Heart right ventricle (tissue), 16 donors: ENCODE measurements around the gene EARS2. TPM values are rescaled to one million over a fixed set of nuclear protein-coding genes. Genes with fewer than 3 reads are reported as not detected.

ENCODE experiments used
- ATAC-seq, 8 donors: fragments of 200-7000 bp; cut with Tn5 transposase; one replicate each; pipeline ENCODE4 v1.9.1; 2020; ENCODE audit warnings: mild to moderate bottlenecking in 8 of 8, moderate library complexity in 8 of 8, moderate number of reproducible peaks in 1 of 8
- DNase-seq, 2 donors: peaks; one replicate each; pipeline ENCODE4 v3.0.0-alpha.2; 2020
- H3K27ac ChIP-seq, 10 donors: fragments of 200-600 bp; sonication (generic) in 2 of 10; one replicate each; pipeline versions ENCODE4 v1.5.0 to v1.8.0; 2020 to 2022; ENCODE audit warnings: mild to moderate bottlenecking in 3 of 10
- H3K27me3 ChIP-seq, 7 donors: fragments of 200-600 bp; one replicate each; pipeline ENCODE4 v1.8.0; 2021 to 2022; ENCODE audit warnings: mild to moderate bottlenecking in 2 of 7
- H3K36me3 ChIP-seq, 9 donors: fragments of 200-600 bp; sonication (generic) in 1 of 9; one replicate each; pipeline versions ENCODE4 v1.5.0 to v1.8.0; 2020 to 2022; ENCODE audit warnings: mild to moderate bottlenecking in 2 of 9
- H3K4me1 ChIP-seq, 9 donors: fragments of 200-600 bp; sonication (generic) in 1 of 9; one replicate each; pipeline versions ENCODE4 v1.5.0 to v1.8.0; 2020 to 2022; ENCODE audit warnings: mild to moderate bottlenecking in 4 of 9
- H3K4me3 ChIP-seq, 10 donors: fragments of 200-600 bp; sonication (generic) in 2 of 10; one replicate each; pipeline versions ENCODE4 v1.5.0 to v1.8.0; 2020 to 2022; ENCODE audit warnings: mild to moderate bottlenecking in 7 of 10, moderate library complexity in 2 of 10
- H3K9me3 ChIP-seq, 11 donors: fragments of 200-600 bp in 10 of 11; sonication (generic) in 2 of 11; one replicate each; pipeline versions ENCODE4 v1.5.0 to v1.8.0; 2013 to 2022; ENCODE audit warnings: mild to moderate bottlenecking in 2 of 11, control low read depth in 1 of 11, moderate library complexity in 1 of 11
- WGBS, 2 donors: extraction: QIAGEN DNeasy Blood & Tissue Kit; methylation state at CpG; one replicate each; pipeline ENCODE4 v1.1.7; 2013; ENCODE audit warnings: inconsistent platforms in 1 of 2; 5-methylcytosine and 5-hydroxymethylcytosine counted together
- intact Hi-C, 10 donors: fragments of 100-400 bp; cut with DNase I; formaldehyde crosslinking; loops; one replicate each; pipeline versions ENCODE4 v1.11.1 to v1.14.2; 2022
- polyA plus RNA-seq, 2 donors: library from polyadenylated mRNA; stranded (reverse); fragments of 200-250 nt; gene quantifications; one replicate each; pipeline ENCODE4 v1.2.3, GENCODE V29; 2013
- total RNA-seq, 10 donors: library from RNA; stranded (reverse); fragmentation: NEBNext Ultra II Directional in 3 of 10; extraction: Animal tissue kit (Norgen Biotek cat#: 25700) in 3 of 10; gene quantifications; one replicate each; pipeline versions ENCODE4 v1.2.1 to v1.2.4, GENCODE V29; 2021 to 2023
- TF ChIP-seq, protein P1 (sequence below), 9 donors: fragments of 200-600 bp; sonication (generic) in 2 of 9; IDR thresholded peaks; one replicate each; pipeline versions ENCODE4 v1.5.0 to v1.8.0; 2021 to 2022; ENCODE audit warnings: antibody characterized with exemption in 9 of 9, mild to moderate bottlenecking in 5 of 9, moderate library complexity in 1 of 9
- donor health status: Arrhythmogenic right ventricular cardiomyopathy.
- donor health status: ischemic (EF 13 %, LVEDD 7.1; RV severe dilation, severe dysfunction).
- donor health status: healthy with polysubstance abuse.
- donor health status: DM: no; HTN: yes; CAD: no.
- donor health status: DM: no; HTN: no; CAD: no.
- donor health status: ischemic (EF 25% LVEDD 6.9; RV normal size, moderate dysfunction).
- donor health status: ischemic (EF 25% LVEDD 5.7; RV mildly dilated, moderate dysfunction).
- donor health status: healthy.
- donor health status: DM: yes; HTN: yes; CAD: no.
- donor health status: Ischemic cardiomyopathy.
- donor health status: ischemic (EF 35%, LVEDD 5.7; RV mildly dilated, moderate dysfunction).
- donor health status: nonischemic (EF 11% LVEDD 7.7; RV severe dilation, severe dysfunction).
- donor health status: DM: yes; HTN: yes; CAD: no.
- donor health status: PGD.
- donor health status: ischemic (EF 29% LVEDD 5.4; RV normal size, mild dysfunction).
- donor health status: nonischemic (EF 23%, LVEDD 6.1; RV moderate dilation, normal function).

Gene EARS2
- total and polyA plus RNA-seq, 12 donors = 13.7 to 28.7 (median 21.7) TPM

DNA sequence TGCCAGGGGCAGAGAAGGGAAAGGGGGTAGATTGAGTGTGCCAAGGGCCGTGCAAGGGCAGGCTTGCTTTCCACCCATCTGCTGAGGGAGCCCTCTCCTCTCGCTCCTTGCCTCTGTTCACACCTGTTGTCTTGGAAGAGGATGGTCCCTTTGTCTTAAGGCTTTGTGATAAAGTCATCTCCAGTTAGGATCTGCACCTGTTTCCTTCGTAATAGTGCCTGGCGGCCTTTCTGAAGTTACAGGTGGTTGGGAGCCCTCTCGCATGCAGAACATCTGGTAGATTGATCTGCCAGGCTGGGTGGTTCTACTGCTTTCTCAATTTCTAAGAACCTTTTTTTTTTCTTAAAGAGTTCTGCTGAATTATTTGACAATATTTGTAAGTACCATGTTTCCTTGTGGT lies 16.7 kb upstream of the EARS2 start:
- no peak for ATAC-seq
- Histone ChIP-seq H3K4me3 (no peak overlapping the region), H3K9me3 (no peaks in the 10 kb centered on the region), H3K4me1 (peaks cover 0 to 21% (median 10%) of the 10 kb centered on the region in 9 donors), H3K27me3 (no peaks in the 10 kb centered on the region), H3K36me3 (peaks cover 0 to 97% (median 26%) of the 10 kb centered on the region in 9 donors), H3K27ac (no peak overlapping the region)
- DNase-seq = no peak
- intact Hi-C loops = no loop called here
- 78 to 86% methylated on average over 5 of the region's 5 CpGs for WGBS, 2 donors
- TF ChIP-seq, protein P1, sequence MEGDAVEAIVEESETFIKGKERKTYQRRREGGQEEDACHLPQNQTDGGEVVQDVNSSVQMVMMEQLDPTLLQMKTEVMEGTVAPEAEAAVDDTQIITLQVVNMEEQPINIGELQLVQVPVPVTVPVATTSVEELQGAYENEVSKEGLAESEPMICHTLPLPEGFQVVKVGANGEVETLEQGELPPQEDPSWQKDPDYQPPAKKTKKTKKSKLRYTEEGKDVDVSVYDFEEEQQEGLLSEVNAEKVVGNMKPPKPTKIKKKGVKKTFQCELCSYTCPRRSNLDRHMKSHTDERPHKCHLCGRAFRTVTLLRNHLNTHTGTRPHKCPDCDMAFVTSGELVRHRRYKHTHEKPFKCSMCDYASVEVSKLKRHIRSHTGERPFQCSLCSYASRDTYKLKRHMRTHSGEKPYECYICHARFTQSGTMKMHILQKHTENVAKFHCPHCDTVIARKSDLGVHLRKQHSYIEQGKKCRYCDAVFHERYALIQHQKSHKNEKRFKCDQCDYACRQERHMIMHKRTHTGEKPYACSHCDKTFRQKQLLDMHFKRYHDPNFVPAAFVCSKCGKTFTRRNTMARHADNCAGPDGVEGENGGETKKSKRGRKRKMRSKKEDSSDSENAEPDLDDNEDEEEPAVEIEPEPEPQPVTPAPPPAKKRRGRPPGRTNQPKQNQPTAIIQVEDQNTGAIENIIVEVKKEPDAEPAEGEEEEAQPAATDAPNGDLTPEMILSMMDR (IDR thresholded peaks at IDR 0.05) = no peak

DNA sequence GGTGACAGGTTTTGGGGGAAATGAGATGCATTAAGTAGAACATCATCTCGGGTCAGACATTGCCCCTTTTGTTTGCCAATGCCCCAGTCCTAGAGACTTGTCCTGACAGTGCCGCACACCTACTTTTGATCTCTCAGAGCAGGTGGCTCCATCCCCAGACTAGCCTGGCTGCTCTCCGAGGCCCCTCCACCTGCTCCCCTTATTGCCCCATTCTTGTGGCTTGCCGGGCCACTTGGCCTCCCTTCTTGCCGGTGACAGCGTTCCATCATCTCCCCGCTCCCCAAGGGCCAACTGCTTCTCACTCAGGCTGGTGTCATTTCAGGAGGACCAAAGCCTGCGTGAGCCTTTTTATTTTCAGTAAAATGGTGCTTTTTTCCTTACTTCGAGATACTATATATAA lies 15.2 kb upstream of the EARS2 start:
- TF ChIP-seq, protein P1 (IDR thresholded peaks at IDR 0.05) = no peak
- DNase-seq = no peak

DNA sequence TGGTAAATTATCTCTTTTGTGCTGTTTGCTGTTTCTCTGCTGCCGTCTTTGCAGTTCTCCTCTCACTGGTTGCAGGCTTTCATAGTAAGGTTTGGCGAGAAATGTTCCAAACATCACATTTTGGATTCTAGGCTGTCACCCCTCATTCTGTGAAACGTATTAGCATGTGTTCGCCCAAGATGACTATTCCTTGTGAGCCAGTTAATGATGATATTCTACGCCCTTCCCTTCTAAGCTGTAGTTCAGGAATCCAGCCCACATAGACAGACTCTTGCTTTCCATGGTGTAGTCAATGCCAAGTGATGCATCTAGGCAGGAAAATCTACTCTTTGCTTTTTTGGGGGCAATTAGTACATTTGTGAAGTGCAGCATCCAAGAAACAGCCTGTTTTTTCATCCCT lies 14.7 kb upstream of the EARS2 start:
- no peak overlapping the region for H3K27ac ChIP-seq
- H3K4me3 ChIP-seq = no peak overlapping the region
- WGBS, 2 donors = 92 to 93% methylated on average over 5 of the region's 5 CpGs
- peaks cover 0 to 11% (median 0%) of the 10 kb centered on the region in 9 donors for H3K4me1 ChIP-seq
- H3K27me3 ChIP-seq = no peaks in the 10 kb centered on the region
- H3K9me3 ChIP-seq = no peaks in the 10 kb centered on the region
- TF ChIP-seq, protein P1 (IDR thresholded peaks at IDR 0.05) = no peak
- intact Hi-C loops = no loop called here
- DNase-seq (no peak), ATAC-seq (no peak)
- H3K36me3 ChIP-seq = peaks cover 0 to 100% (median 37%) of the 10 kb centered on the region in 9 donors

More for the DNA sequence above, 15.2 kb upstream of the EARS2 start:
- Histone ChIP-seq H3K4me3 (no peak overlapping the region), H3K36me3 (peaks cover 0 to 100% (median 32%) of the 10 kb centered on the region in 9 donors), H3K27ac (no peak overlapping the region), H3K9me3 (no peaks in the 10 kb centered on the region), H3K4me1 (peaks cover 0 to 11% (median 0%) of the 10 kb centered on the region in 9 donors), H3K27me3 (no peaks in the 10 kb centered on the region)
- WGBS, 2 donors = 92 to 95% methylated on average over 9 of the region's 9 CpGs
- intact Hi-C loops = no loop called here
- ATAC-seq = no peak

DNA sequence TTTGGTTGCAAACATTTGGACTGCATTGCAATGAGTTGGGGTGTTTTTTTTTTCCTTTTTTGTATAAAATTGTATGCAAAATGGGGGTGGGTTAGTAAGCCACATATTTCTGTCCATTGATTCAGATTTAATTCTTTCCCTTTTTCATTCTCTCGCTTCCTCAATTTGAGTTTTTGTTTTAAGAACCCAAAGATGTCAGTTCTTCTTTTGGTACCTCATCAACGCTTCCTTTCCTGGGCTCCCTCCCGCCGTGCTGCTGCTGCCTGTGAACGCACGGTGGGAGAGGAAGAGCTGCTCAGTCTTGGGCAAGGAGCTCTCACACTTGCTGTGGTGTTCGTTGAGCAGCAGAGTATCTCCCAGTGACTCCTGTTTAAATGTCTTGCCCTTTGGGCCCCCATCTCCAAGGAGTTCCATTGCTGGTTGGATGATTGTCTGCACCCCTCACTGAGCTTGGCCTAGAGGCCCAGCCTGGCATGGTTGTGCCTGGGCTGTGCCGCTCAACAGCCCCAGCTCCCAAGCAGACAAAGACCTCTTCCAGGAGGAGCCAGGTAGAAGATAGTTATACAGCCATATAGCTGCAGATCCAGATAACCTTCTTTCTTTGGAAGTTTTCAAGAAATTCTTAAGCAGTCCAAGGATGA lies 14.0 kb upstream of the EARS2 start:
- TF ChIP-seq, protein P1 (IDR thresholded peaks at IDR 0.05) = no peak
- ATAC-seq (no peak), DNase-seq (no peak)
- Histone ChIP-seq H3K9me3 (no peaks in the 10 kb centered on the region), H3K4me1 (peaks cover 0 to 11% (median 0%) of the 10 kb centered on the region in 9 donors), H3K27me3 (no peaks in the 10 kb centered on the region), H3K36me3 (peaks cover 0 to 100% (median 45%) of the 10 kb centered on the region in 9 donors), H3K4me3 (no peak overlapping the region), H3K27ac (no peak overlapping the region)
- 83 to 85% methylated on average over 8 of the region's 8 CpGs for WGBS, 2 donors
- intact Hi-C loops = no loop called here
